ENCODE data around the gene AFP.
A peak's percentile ranks its signal among the peaks of the same experiment; 100 is the strongest.

AFP gene

GRCh38 chr4:73433140-73433539 is 2.9 kb upstream of the AFP start:
- Histone ChIP-seq H3K27me3 (ENCODE audit: insufficient read depth, low read length, poor library complexity) (no peaks in the 10 kb centered on the region), H3K4me3 (ENCODE audit: low read length) (no peak overlapping the region), H2AK5ac (ENCODE audit: low read length) (no peak overlapping the region), H3K18ac (ENCODE audit: low read length) (no peak overlapping the region), H3K27ac (ENCODE audit: low read depth, low read length) (no peak overlapping the region), H3K79me2 (ENCODE audit: control insufficient read depth, insufficient read depth, low read length) (no peaks in the 10 kb centered on the region), H3K4me2 (ENCODE audit: low read length) (no peak overlapping the region), H3K4ac (ENCODE audit: low read depth, low read length) (no peak overlapping the region), H3K9ac (ENCODE audit: low read length) (no peak overlapping the region), H4K8ac (ENCODE audit: low read depth, low read length) (no peak overlapping the region), H4K5ac (ENCODE audit: low read length) (no peak overlapping the region), H3K56ac (ENCODE audit: low read length) (no peak overlapping the region), H3K4me1 (ENCODE audit: control insufficient read depth, low read depth, low read length) (peaks cover 5% of the 10 kb centered on the region), H3K36me3 (ENCODE audit: control insufficient read depth, insufficient read depth, low read length) (no peaks in the 10 kb centered on the region), H3K79me1 (ENCODE audit: low read length) (no peaks in the 10 kb centered on the region), H2BK5ac (ENCODE audit: low read length) (no peak overlapping the region), H3K23ac (ENCODE audit: low read length) (no peak overlapping the region), H2BK15ac (replicated peaks; ENCODE audit: low read depth) (no peak overlapping the region), H2BK120ac (ENCODE audit: low read depth, low read length) (no peak overlapping the region)
- peak; percentile 91 for DNase-seq
- no CpG with 5 or more reads among the region's 2 CpGs for WGBS (ENCODE audit: extremely low coverage, insufficient coverage, low lambda C conversion rate)

- no peak overlapping the region for H3K56ac ChIP-seq (ENCODE audit: low read length)
- no peak overlapping the region for H2BK5ac ChIP-seq (ENCODE audit: low read length)
- no peak overlapping the region for H3K4me3 ChIP-seq (ENCODE audit: low read length)
- no peak overlapping the region for H3K27ac ChIP-seq (ENCODE audit: low read depth, low read length)
- no peaks in the 10 kb centered on the region for H3K79me2 ChIP-seq (ENCODE audit: control insufficient read depth, insufficient read depth, low read length)
- H2AK5ac ChIP-seq (ENCODE audit: low read length) = no peak overlapping the region
- no peak overlapping the region for H3K9ac ChIP-seq (ENCODE audit: low read length)
- no peak overlapping the region for H4K5ac ChIP-seq (ENCODE audit: low read length)
- H3K4ac ChIP-seq (ENCODE audit: low read depth, low read length) = no peak overlapping the region
- H3K27me3 ChIP-seq (ENCODE audit: insufficient read depth, low read length, poor library complexity) = no peaks in the 10 kb centered on the region
- H3K23ac ChIP-seq (ENCODE audit: low read length) = no peak overlapping the region
- no peak overlapping the region for H2BK15ac ChIP-seq (replicated peaks; ENCODE audit: low read depth)
- peak; percentile 58 for DNase-seq
- no peak overlapping the region for H4K8ac ChIP-seq (ENCODE audit: low read depth, low read length)
- no peak overlapping the region for H3K4me2 ChIP-seq (ENCODE audit: low read length)
- peaks cover 5% of the 10 kb centered on the region for H3K4me1 ChIP-seq (ENCODE audit: control insufficient read depth, low read depth, low read length)
- WGBS (ENCODE audit: extremely low coverage, insufficient coverage, low lambda C conversion rate) = no CpG with 5 or more reads among the region's 3 CpGs
- H2BK120ac ChIP-seq (ENCODE audit: low read depth, low read length) = no peak overlapping the region
- no peaks in the 10 kb centered on the region for H3K79me1 ChIP-seq (ENCODE audit: low read length)
- no peaks in the 10 kb centered on the region for H3K36me3 ChIP-seq (ENCODE audit: control insufficient read depth, insufficient read depth, low read length)
- no peak overlapping the region for H3K18ac ChIP-seq (ENCODE audit: low read length)
Measured at GRCh38 chr4:73434311-73434710, 1.7 kb upstream of the AFP start.

GRCh38 chr4:73436674-73437557 is 895 bp downstream of the AFP start:
- WGBS (ENCODE audit: extremely low coverage, insufficient coverage, low lambda C conversion rate) = no CpG with 5 or more reads among the region's 3 CpGs
- H3K23ac ChIP-seq (ENCODE audit: low read length) = no peak overlapping the region
- no peaks in the 10 kb centered on the region for H3K79me1 ChIP-seq (ENCODE audit: low read length)
- H3K4ac ChIP-seq (ENCODE audit: low read depth, low read length) = no peak overlapping the region
- no peak overlapping the region for H2BK5ac ChIP-seq (ENCODE audit: low read length)
- H3K27ac ChIP-seq (ENCODE audit: low read depth, low read length) = no peak overlapping the region
- no peak overlapping the region for H3K56ac ChIP-seq (ENCODE audit: low read length)
- H2BK15ac ChIP-seq (replicated peaks; ENCODE audit: low read depth) = no peak overlapping the region
- H3K4me2 ChIP-seq (ENCODE audit: low read length) = no peak overlapping the region
- no peak overlapping the region for H3K9ac ChIP-seq (ENCODE audit: low read length)
- DNase-seq = no peak
- H3K36me3 ChIP-seq (ENCODE audit: control insufficient read depth, insufficient read depth, low read length) = no peaks in the 10 kb centered on the region
- no peak overlapping the region for H3K4me3 ChIP-seq (ENCODE audit: low read length)
- H4K5ac ChIP-seq (ENCODE audit: low read length) = no peak overlapping the region
- no peak overlapping the region for H2BK120ac ChIP-seq (ENCODE audit: low read depth, low read length)
- peaks cover 5% of the 10 kb centered on the region for H3K4me1 ChIP-seq (ENCODE audit: control insufficient read depth, low read depth, low read length)
- H4K8ac ChIP-seq (ENCODE audit: low read depth, low read length) = no peak overlapping the region
- H2AK5ac ChIP-seq (ENCODE audit: low read length) = no peak overlapping the region
- H3K79me2 ChIP-seq (ENCODE audit: control insufficient read depth, insufficient read depth, low read length) = no peaks in the 10 kb centered on the region
- H3K27me3 ChIP-seq (ENCODE audit: insufficient read depth, low read length, poor library complexity) = no peaks in the 10 kb centered on the region
- no peak overlapping the region for H3K18ac ChIP-seq (ENCODE audit: low read length)

- Histone ChIP-seq H2BK5ac (ENCODE audit: low read length) (no peak overlapping the region), H3K27me3 (ENCODE audit: insufficient read depth, low read length, poor library complexity) (no peaks in the 10 kb centered on the region), H2BK15ac (replicated peaks; ENCODE audit: low read depth) (no peak overlapping the region), H4K5ac (ENCODE audit: low read length) (no peak overlapping the region), H3K79me1 (ENCODE audit: low read length) (no peaks in the 10 kb centered on the region), H3K56ac (ENCODE audit: low read length) (no peak overlapping the region), H3K23ac (ENCODE audit: low read length) (no peak overlapping the region), H3K9ac (ENCODE audit: low read length) (no peak overlapping the region), H3K27ac (ENCODE audit: low read depth, low read length) (no peak overlapping the region), H3K36me3 (ENCODE audit: control insufficient read depth, insufficient read depth, low read length) (no peaks in the 10 kb centered on the region), H3K79me2 (ENCODE audit: control insufficient read depth, insufficient read depth, low read length) (no peaks in the 10 kb centered on the region), H4K8ac (ENCODE audit: low read depth, low read length) (no peak overlapping the region), H3K4me1 (ENCODE audit: control insufficient read depth, low read depth, low read length) (peaks cover 2% of the 10 kb centered on the region), H3K4ac (ENCODE audit: low read depth, low read length) (no peak overlapping the region), H3K4me3 (ENCODE audit: low read length) (no peak overlapping the region), H3K4me2 (ENCODE audit: low read length) (no peak overlapping the region), H2AK5ac (ENCODE audit: low read length) (no peak overlapping the region), H2BK120ac (ENCODE audit: low read depth, low read length) (no peak overlapping the region), H3K18ac (ENCODE audit: low read length) (no peak overlapping the region)
- DNase-seq = no peak
Measured at GRCh38 chr4:73437558-73437956, 1.5 kb downstream of the AFP start.

GRCh38 chr4:73438048-73438447 is 2.0 kb downstream of the AFP start:
- H3K23ac ChIP-seq (ENCODE audit: low read length) = no peak overlapping the region
- no peak overlapping the region for H3K56ac ChIP-seq (ENCODE audit: low read length)
- no peak for DNase-seq
- H2AK5ac ChIP-seq (ENCODE audit: low read length) = no peak overlapping the region
- H2BK15ac ChIP-seq (replicated peaks; ENCODE audit: low read depth) = no peak overlapping the region
- no peak overlapping the region for H4K5ac ChIP-seq (ENCODE audit: low read length)
- no peaks in the 10 kb centered on the region for H3K36me3 ChIP-seq (ENCODE audit: control insufficient read depth, insufficient read depth, low read length)
- no peak overlapping the region for H3K4ac ChIP-seq (ENCODE audit: low read depth, low read length)
- H3K79me2 ChIP-seq (ENCODE audit: control insufficient read depth, insufficient read depth, low read length) = no peaks in the 10 kb centered on the region
- no CpG with 5 or more reads among the region's 1 CpG for WGBS (ENCODE audit: extremely low coverage, insufficient coverage, low lambda C conversion rate)
- H3K4me2 ChIP-seq (ENCODE audit: low read length) = no peak overlapping the region
- no peak overlapping the region for H2BK5ac ChIP-seq (ENCODE audit: low read length)
- no peak overlapping the region for H3K9ac ChIP-seq (ENCODE audit: low read length)
- no peak overlapping the region for H3K27ac ChIP-seq (ENCODE audit: low read depth, low read length)
- no peak overlapping the region for H3K4me3 ChIP-seq (ENCODE audit: low read length)
- no peak overlapping the region for H3K18ac ChIP-seq (ENCODE audit: low read length)
- H2BK120ac ChIP-seq (ENCODE audit: low read depth, low read length) = no peak overlapping the region
- no peaks in the 10 kb centered on the region for H3K27me3 ChIP-seq (ENCODE audit: insufficient read depth, low read length, poor library complexity)
- peaks cover 2% of the 10 kb centered on the region for H3K4me1 ChIP-seq (ENCODE audit: control insufficient read depth, low read depth, low read length)
- H3K79me1 ChIP-seq (ENCODE audit: low read length) = no peaks in the 10 kb centered on the region
- H4K8ac ChIP-seq (ENCODE audit: low read depth, low read length) = no peak overlapping the region

Data from mesendoderm (in vitro differentiated cells).